NCI-H2081 (cell line): ENCODE data around the gene FBXW11.

Experiments used
- DNase-seq, 2 experiments: peaks; one replicate each; lab custom pipeline; 2025; lab: John Stamatoyannopoulos, UW

Gene FBXW11

GRCh38 chr5:171867786-171868185 lies 138.7 kb downstream of the FBXW11 start:
- no peak for DNase-seq

GRCh38 chr5:171865471-171865870 lies 141.0 kb downstream of the FBXW11 start:
- no peak for DNase-seq

- DNase-seq, result no peak
Measured at GRCh38 chr5:171863935-171864334, 142.5 kb downstream of the FBXW11 start.

GRCh38 chr5:171862624-171863023 lies 143.8 kb downstream of the FBXW11 start:
- no peak for DNase-seq

GRCh38 chr5:171861381-171861780 lies 145.1 kb downstream of the FBXW11 start:
- DNase-seq, result no peak

- no peak for DNase-seq
Measured at GRCh38 chr5:171858303-171858702, 148.1 kb downstream of the FBXW11 start.

GRCh38 chr5:171857489-171857876 lies 149.0 kb downstream of the FBXW11 start:
- no peak for DNase-seq

- DNase-seq, result no peak
Measured at GRCh38 chr5:171855798-171856763, 150.4 kb downstream of the FBXW11 start.

GRCh38 chr5:171855265-171855664 lies 151.2 kb downstream of the FBXW11 start:
- DNase-seq, result no peak

GRCh38 chr5:171852255-171852681 lies 154.2 kb downstream of the FBXW11 start:
- no peak for DNase-seq

GRCh38 chr5:171851251-171851650 lies 155.2 kb downstream of the FBXW11 start:
- no peak for DNase-seq

- DNase-seq, result no peak
Measured at GRCh38 chr5:171850324-171850947, 156.0 kb downstream of the FBXW11 start.

- no peak for DNase-seq
Measured at GRCh38 chr5:171849585-171850323, 156.7 kb downstream of the FBXW11 start.

GRCh38 chr5:171848911-171849520 lies 157.4 kb downstream of the FBXW11 start:
- no peak for DNase-seq

GRCh38 chr5:171848486-171848885 lies 158.0 kb downstream of the FBXW11 start:
- no peak for DNase-seq

GRCh38 chr5:171848006-171848405 lies 158.4 kb downstream of the FBXW11 start:
- DNase-seq, result no peak

- DNase-seq, result no peak
Measured at GRCh38 chr5:171847026-171847425, 159.4 kb downstream of the FBXW11 start.

- DNase-seq, result no peak
Measured at GRCh38 chr5:171846323-171846722, 160.1 kb downstream of the FBXW11 start.

- DNase-seq, result no peak
Measured at GRCh38 chr5:171845857-171846256, 160.6 kb downstream of the FBXW11 start.

GRCh38 chr5:171845040-171845630 lies 161.3 kb downstream of the FBXW11 start:
- DNase-seq, result no peak

- no peak for DNase-seq
Measured at GRCh38 chr5:171842777-171843328, 163.6 kb downstream of the FBXW11 start.
